NCI-H2107 (cell line): ENCODE measurements around the gene GAREM2.

Source experiments
- DNase-seq: peaks from one replicate; lab custom pipeline; 2025; lab: John Stamatoyannopoulos, UW

Gene GAREM2

DNA sequence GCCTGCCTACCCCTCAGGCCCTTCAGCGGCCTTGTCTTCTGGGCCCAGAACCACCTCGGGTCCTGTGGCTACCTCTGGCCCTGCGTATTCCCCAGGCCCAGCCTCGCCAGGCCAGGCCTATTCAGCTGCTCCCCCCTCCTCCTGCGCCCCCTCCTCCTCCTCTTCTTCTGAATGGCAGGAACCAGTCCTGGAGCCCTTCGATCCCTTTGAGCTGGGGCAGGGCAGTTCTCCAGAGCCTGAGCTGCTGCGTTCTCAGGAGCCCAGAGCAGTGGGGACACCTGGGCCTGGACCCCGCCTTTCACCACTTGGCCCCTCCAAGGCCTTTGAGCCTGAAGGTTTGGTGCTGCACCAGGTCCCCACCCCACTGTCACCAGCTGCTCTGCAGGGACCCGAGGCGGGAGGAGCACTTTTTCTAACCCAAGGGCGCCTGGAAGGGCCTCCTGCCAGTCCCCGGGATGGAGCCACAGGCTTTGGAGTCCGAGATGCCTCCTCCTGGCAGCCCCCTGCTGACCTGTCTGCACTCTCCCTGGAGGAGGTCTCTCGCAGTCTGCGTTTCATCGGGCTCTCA is 14.7 kb downstream of the GAREM2 start:
- no peak for DNase-seq

DNA sequence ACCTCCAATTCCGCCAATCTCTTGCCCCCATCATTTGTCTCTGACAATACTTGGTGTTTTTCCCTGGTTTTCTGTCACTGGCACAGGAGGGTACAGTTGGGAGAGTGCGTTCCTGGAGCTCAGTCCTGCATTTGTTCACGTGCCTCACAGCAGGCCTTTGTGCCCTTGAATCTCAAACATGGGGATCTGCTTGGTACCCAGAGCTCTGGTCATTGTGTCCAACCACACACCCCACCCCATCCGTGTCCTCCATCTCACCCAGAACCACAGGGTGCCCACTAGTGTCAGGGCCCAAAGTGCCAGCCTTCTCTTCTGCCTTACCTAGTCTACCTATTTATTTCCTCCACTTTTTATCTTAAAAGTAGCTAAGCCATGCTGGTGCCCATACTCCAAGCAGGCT is 16.2 kb downstream of the GAREM2 start:
- DNase-seq: no peak

DNA sequence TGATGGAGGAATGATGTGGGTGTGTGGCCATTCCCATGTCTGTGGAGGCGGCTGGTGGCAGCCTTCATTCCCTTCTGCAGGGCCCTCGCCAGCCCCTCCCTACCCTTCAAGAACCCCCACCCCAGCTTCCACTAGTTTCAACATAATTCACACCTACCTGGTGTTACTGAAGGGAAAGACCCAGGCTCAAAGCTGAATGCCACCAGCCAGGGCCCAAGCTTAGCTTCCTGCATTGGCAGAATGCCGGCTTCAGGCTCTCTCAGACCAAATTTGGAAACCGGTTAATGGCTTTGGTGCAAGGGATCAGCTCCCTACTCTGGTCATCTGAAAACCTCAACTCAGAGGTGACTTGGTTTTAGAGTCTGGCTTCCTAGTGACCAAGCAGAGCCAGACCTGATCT is 16.9 kb downstream of the GAREM2 start:
- DNase-seq: no peak

DNA sequence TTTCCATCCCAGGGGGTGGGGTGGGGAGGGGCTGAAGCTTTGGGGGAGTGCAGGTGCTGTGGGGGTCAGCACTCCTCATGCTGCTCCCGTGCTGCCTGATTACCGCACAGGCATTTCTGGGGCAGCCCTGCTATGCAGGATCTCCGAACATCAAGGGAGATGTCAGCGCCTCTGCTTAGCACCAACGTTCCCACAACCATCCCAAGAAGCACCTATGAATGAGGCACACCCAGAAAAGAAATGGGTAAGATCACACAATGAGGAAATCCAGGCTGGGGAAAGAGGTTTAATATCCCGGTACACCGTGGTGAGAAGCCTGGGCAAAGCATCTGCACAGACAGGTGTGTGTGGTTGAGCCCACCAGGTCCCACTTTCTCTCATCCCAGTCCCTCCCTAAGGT is 17.5 kb downstream of the GAREM2 start:
- no peak for DNase-seq

- DNase-seq: no peak
Observed at GRCh38 chr2:26191316-26192159, 18.6 kb downstream of the GAREM2 start.

- DNase-seq: no peak
Observed at GRCh38 chr2:26193578-26194231, 20.8 kb downstream of the GAREM2 start.

- DNase-seq: no peak
Observed at GRCh38 chr2:26195040-26195984, 22.4 kb downstream of the GAREM2 start.

DNA sequence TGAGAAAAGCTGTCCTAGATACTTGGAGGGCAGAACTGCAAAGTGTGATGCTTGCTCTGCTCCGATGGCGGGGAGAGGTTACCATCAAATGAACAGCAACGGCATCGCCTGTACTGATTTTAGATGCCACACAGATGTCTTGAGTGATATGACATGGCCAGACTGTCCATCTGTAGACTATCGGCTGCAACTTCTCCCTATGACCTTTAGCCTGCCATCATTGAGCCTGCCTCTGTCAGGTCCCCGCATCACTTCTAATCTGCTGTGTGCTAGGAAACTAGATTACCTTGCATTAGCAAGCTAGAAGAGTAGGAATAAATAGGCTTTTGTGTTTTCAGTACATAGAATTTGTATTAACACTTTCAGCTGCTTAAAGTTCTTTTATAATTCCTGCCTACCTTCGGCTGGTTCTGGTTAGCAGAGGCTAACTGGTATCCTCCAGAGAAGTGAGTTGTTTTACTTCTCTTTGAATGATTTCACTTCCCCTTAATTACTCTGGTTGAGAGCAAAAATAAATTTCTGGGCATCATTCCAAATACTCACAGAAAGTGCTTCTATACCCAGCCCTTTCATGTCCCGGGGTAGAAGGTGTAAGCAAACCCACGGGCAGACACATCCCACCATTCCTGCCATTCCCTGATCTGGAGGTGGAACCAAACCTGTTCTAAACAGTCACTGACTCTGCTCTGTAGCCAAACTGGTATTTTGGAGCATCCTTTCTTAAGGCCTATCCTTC is 24.0 kb downstream of the GAREM2 start:
- no peak for DNase-seq

DNA sequence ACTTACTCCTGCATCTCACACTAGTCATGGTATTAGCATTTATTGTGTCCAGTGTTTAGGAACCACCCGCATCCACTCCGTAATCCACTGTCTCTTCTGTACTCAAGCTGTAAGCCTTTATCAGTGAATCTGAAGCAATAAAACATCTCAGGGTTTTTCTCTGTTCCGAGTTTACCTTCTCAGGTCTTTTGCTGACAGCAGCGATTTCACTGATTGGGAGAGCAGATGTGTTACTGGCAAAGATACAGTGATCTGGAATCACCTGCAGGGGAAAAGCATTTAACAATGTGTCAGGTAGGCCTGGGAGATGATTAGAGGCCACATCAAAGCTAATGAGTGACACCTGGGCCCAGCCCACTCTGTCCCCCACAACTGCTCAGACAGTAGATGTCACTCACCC is 24.6 kb downstream of the GAREM2 start:
- no peak for DNase-seq

DNA sequence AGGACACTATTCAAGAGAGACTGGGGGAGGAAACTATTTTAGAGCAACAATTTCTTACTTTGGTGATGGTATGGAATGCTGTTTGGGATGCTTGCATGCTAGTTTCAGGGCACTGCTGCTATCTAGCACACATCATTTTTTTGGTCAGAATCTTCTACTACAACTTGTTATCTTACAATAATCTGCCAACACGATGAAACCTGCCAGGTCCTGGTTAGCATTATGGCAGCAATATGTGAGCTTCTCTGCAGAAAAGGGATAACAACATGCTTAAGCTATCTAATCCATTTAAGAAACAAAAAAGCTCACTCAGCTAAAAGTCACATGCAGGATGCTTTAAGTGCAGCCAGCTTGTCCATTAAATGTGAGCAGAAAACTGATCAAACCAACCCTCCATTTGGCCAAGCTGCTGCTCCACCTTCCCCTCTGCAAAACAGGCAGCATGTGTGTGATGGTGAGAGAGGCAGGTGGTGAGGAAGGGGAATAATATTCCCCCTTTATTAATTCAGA is 30.1 kb downstream of the GAREM2 start:
- DNase-seq: no peak

DNA sequence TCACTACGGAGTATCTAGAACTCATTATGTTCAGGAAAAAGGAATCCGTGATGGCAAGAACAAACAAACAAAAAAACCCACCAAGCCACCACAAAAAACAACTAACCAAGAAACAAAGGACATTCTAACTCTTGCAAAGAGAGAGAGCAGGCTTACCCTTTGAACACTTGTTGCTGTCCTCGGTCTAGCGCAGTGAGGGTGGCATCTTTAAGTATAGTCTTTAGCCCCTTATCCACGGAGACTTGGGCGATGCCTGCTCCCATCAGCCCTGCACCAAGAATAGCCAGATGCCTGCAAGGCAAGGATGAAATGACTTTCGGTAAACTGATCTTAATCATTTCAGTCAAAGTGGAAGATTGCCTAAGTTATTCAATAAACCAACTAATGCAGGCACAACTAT is 31.0 kb downstream of the GAREM2 start:
- no peak for DNase-seq

DNA sequence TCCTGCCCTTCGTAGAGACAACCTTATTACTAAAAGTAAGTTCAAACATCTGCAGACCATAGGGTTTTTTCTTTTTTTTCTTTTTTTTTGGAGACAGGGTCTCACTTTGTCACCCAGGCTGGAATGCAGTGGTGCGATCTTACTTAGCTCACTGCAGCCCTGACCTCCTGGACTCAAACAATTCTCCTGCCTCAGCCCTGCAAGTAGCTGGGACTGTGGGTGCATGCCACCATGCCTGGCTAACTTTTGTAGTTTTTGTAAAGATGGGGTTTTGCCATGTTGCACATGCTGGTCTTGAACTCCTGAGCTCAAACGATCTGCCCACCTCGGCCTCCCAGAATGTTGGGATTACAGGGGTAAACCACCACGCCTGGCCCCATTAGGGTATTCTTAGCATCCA is 39.1 kb downstream of the GAREM2 start:
- DNase-seq: no peak

- no peak for DNase-seq
Observed at GRCh38 chr2:26214759-26215158, 41.9 kb downstream of the GAREM2 start.

- DNase-seq: no peak
Observed at GRCh38 chr2:26215833-26216232, 42.9 kb downstream of the GAREM2 start.

DNA sequence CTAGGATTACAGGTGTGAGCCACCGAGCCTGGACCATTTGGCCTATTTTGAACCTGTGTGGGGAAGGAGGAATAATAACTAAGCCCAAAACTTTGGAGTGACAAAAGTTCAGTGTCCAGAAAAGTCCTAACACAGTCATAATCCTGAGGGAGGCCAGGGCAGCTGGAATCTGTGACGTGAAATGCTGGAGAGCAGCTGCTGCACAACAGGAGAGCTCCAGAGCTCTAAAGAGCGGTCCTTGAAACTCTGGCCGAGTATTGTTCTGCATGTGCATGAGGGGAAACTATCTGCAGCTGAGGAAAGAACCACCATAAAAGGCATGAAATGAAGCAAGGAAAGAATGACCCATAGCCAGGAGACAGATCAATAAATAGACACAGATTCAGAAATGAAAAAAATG is 43.7 kb downstream of the GAREM2 start:
- DNase-seq: no peak

DNA sequence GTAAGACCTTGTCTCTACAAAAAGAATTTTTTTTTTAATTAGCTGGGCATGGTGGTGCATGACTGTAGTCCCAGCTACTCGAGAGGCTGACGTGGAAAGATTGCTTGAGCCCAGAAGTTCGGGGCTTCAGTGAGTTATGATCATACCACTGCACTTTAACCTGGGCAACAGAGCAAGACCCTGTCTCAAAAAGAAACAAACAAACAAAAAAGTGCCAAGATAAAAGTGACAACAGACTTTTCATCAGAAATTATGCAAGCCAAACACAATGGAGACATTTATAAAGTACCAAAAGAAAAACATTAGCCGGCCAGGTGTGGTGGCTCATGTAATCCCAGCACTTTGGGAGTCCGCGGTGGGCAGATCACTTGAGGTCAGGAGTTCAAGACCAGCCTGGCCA is 44.8 kb downstream of the GAREM2 start:
- no peak for DNase-seq

DNA sequence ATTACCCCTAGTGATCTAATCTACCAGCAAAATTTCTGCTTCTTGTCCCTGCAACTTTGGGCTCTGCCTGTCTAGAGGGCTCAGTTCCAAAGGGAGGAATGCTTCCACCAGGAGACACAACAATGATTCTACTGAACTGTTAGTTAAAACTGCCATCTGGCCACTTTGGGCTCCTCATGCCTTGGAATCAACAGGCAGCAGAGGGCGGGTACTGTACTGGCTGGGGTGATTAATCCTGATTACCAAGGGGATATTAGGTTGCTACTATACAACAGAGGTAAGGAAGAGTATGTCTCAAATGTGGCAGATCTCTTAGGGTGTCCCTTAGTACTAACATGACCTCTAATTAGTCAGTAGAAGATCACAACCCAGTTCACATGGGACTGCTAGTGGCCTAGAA is 50.1 kb downstream of the GAREM2 start:
- DNase-seq: no peak

- no peak for DNase-seq
Observed at GRCh38 chr2:26224095-26224494, 51.2 kb downstream of the GAREM2 start.

- DNase-seq: no peak
Observed at GRCh38 chr2:26229595-26229994, 56.7 kb downstream of the GAREM2 start.

GRCh38 chr2:26230806-26231205 is 57.9 kb downstream of the GAREM2 start:
- DNase-seq: no peak

DNA sequence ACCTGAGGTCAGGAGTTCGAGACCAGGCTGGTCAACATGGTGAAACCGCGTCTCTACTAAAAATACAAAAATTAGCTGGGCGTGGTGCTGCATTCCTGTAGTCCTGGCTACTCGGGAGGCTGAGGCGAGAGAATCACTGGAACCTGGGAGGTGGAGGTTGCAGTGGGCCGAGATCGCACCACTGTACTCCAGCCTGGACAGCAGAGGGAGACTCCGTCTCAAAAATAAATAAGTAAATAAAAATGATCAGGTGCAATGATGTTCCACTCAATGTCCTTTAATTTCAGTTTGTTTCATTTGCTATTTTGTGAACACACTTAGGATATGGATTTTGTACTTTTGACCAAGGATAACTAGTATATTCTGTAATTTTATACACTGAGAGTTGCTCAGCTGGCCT is 62.2 kb downstream of the GAREM2 start:
- no peak for DNase-seq
